NT2/D1 (cell line): Measurements from ENCODE around the gene RBKS.

Experiments used
- DNase-seq: peaks from one replicate; pipeline ENCODE4 v3.0.0-alpha.2; 2011; ENCODE audit warnings: low read depth, low spot score
- H3K27me3 ChIP-seq: 2 replicates; pipeline ENCODE4 v1.6.0; 2011; ENCODE audit warnings: mild to moderate bottlenecking; ENCODE audit not compliant: insufficient read length, insufficient read depth
- H3K36me3 ChIP-seq: 2 replicates; pipeline ENCODE4 v1.6.1; 2011; ENCODE audit warnings: mild to moderate bottlenecking, low read length, mixed read lengths; ENCODE audit not compliant: insufficient read depth, insufficient read length
- H3K4me1 ChIP-seq: 2 replicates; pipeline ENCODE4 v1.5.1; 2011; ENCODE audit not compliant: insufficient read depth, insufficient read length
- H3K4me3 ChIP-seq: 2 replicates; pipeline ENCODE4 v1.5.1; 2011; ENCODE audit warnings: low read depth; ENCODE audit not compliant: insufficient read length
- H3K9ac ChIP-seq: 2 replicates; pipeline ENCODE4 v1.6.0; 2011; ENCODE audit warnings: low read depth; ENCODE audit not compliant: insufficient read length
- H3K9me3 ChIP-seq: 2 replicates; pipeline ENCODE4 v1.5.1; 2011; ENCODE audit warnings: mild to moderate bottlenecking, low read length; ENCODE audit not compliant: insufficient read depth
- SUZ12 ChIP-seq: IDR thresholded peaks from 2 replicates; pipeline ENCODE4 v1.6.1; 2011; ENCODE audit not compliant: insufficient read length, insufficient read depth; ENCODE audit errors: extremely low read depth
- YY1 ChIP-seq: IDR thresholded peaks from 2 replicates; pipeline ENCODE4 v1.6.1; 2011; ENCODE audit not compliant: insufficient read length, insufficient read depth
- ZNF274 ChIP-seq: IDR thresholded peaks from 2 replicates; pipeline ENCODE4 v1.6.1; 2011; ENCODE audit warnings: mild to moderate bottlenecking, low read depth, low read length

Gene RBKS

GRCh38 chr2:27843992-27844391 lies 46.2 kb downstream of the RBKS start:
- H3K9me3 ChIP-seq: no peaks in the 10 kb centered on the region
- TF ChIP-seq ZNF274 (no peak), SUZ12 (no peak), YY1 (no peak)

DNA sequence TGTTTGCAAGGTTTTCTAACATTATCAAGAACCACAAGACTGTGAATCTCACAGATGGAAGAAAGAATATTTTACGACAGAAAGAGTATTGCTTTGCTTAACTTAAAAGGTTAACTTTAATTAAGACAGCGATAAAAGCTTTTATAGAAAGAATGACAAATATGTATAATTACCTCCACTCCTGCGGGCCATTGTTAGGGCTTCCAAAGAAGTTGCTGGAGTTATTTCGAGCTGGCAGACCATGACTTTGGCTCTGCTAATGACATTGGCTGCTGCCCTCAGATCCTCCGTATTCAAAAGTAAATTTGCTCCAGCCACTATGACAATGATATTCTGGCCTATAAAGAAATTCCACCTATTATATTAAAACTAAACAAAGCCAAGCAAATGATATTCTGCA lies 47.3 kb downstream of the RBKS start:
- Histone ChIP-seq H3K9me3 (no peaks in the 10 kb centered on the region), H3K36me3 (no peaks in the 10 kb centered on the region), H3K9ac (no peak overlapping the region), H3K4me3 (no peak overlapping the region), H3K4me1 (no peaks in the 10 kb centered on the region), H3K27me3 (no peaks in the 10 kb centered on the region)
- TF ChIP-seq SUZ12: no peak
- TF ChIP-seq YY1: no peak
- no peak for TF ChIP-seq ZNF274
- DNase-seq: no peak

More at GRCh38 chr2:27843992-27844391, 46.2 kb downstream of the RBKS start:
- Histone ChIP-seq H3K36me3 (no peaks in the 10 kb centered on the region), H3K4me3 (no peak overlapping the region), H3K9ac (no peak overlapping the region), H3K4me1 (no peaks in the 10 kb centered on the region), H3K27me3 (no peaks in the 10 kb centered on the region)
- no peak for DNase-seq

DNA sequence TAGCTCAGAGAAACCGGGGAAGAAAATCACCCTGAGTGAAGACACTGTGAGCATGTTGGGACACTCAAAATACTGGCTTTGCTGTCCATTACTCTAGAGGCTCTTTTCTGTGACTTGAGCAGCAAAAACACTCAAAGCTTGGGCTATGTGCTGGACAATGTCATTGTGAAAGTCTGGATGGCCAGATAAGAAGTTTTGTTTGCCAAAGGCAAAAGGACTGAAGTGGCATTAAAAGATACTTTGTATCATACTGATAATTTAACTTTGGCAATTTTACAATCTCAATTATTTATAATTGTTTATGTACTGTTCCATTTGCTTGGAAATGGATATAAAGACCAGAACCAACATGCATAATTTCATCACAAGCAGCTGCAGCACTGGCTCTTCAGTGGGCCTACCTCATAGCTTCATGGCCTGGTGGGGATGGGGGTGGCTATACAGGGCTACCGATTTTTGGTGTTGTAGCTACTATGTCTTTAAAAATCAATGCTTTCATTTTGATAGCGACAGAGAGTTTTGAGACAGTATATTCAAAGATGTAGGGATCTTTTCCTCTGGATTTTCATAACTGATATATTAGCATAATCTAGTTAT lies 51.1 kb downstream of the RBKS start:
- no peak for TF ChIP-seq SUZ12
- no peak for TF ChIP-seq ZNF274
- TF ChIP-seq YY1: no peak
- Histone ChIP-seq H3K36me3 (no peaks in the 10 kb centered on the region), H3K9ac (no peak overlapping the region), H3K9me3 (no peaks in the 10 kb centered on the region), H3K27me3 (no peaks in the 10 kb centered on the region), H3K4me3 (no peak overlapping the region), H3K4me1 (no peaks in the 10 kb centered on the region)
- DNase-seq: no peak

DNA sequence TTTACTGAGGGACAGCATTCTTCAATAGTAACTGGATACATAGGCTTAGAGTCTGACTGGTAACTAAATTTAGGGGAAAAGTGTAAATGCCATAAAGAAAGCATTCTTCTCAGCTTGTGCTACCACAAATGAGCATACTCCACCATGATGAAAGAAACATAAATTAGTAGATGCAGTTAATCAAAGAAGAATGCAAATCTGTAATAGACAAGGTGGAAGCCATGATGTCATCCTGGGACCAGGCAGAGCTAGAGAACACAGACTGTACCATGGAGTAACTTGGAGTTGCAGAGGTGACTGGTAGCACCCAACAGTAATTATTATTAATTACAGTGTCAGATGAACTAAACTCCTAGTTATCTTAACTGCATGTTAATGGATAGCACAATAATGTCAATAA lies 51.7 kb downstream of the RBKS start:
- no peak for DNase-seq
- Histone ChIP-seq H3K27me3 (no peaks in the 10 kb centered on the region), H3K9ac (no peak overlapping the region), H3K9me3 (no peaks in the 10 kb centered on the region), H3K36me3 (no peaks in the 10 kb centered on the region), H3K4me3 (no peak overlapping the region), H3K4me1 (no peaks in the 10 kb centered on the region)
- no peak for TF ChIP-seq ZNF274
- TF ChIP-seq SUZ12: no peak
- no peak for TF ChIP-seq YY1

DNA sequence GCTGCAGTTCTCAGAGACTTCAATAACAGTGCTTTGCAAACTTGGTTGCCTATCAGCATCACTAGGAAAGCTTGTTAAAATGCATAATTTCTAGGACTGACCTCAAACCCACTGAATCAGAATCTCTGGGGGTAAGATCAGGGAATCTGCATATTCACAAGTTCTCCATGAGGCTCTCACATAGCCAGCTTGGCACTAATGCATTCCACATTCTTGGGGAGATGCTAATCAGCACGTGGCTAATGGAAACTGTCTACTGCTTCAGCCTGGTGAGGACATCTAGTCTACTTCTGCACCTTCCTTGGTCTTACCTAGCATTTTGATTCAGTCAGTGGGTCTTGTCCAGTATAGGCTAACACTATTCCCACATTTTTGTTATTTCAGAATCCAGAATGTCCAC lies 56.3 kb downstream of the RBKS start:
- Histone ChIP-seq H3K27me3 (no peaks in the 10 kb centered on the region), H3K9me3 (no peaks in the 10 kb centered on the region), H3K9ac (no peak overlapping the region), H3K36me3 (no peaks in the 10 kb centered on the region), H3K4me1 (no peaks in the 10 kb centered on the region), H3K4me3 (no peak overlapping the region)
- peak; percentile 11 for DNase-seq
- TF ChIP-seq YY1 (no peak), ZNF274 (no peak), SUZ12 (no peak)

GRCh38 chr2:27832396-27832795 lies 57.8 kb downstream of the RBKS start:
- no peaks in the 10 kb centered on the region for H3K27me3 ChIP-seq
- no peaks in the 10 kb centered on the region for H3K9me3 ChIP-seq
- no peak overlapping the region for H3K4me3 ChIP-seq
- no peak for DNase-seq
- H3K4me1 ChIP-seq: no peaks in the 10 kb centered on the region
- H3K36me3 ChIP-seq: no peaks in the 10 kb centered on the region
- no peak for TF ChIP-seq SUZ12
- TF ChIP-seq YY1: no peak
- TF ChIP-seq ZNF274: no peak
- H3K9ac ChIP-seq: no peak overlapping the region

DNA sequence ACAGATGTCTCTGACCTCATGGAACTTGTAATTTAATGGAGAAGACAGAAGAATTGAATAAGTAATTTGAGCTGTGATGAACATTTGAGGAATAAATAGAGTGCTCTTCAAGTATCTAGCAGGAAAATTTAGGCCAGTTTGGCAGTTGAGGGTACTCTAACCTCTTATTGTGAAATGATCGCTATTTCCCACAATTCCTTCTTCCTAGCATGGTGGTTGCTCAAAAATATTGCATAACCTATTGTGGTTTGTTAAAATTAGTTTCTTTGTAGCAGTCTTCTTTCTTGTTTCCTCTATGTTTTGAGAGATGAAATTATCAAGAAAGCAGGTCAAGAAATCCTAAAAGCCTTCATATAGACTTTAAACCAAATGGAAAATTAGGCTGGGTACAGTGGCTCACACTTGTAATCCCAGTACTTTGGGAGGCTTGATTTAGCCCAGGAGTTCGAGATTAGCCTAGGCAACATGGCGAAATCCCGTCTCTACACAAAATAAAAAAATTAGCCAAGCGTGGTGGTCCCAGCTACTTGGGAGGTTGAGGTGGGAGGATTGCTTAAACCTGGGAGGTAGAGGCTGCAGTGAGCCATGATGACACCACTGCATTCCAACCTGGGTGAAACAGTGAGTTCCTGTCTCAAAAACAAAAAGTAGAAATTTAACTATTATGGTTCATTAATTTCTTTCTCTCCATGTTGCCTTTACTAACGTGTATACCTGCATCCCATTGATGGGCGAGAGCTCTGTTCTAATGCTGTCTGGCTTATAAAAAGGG lies 58.7 kb downstream of the RBKS start:
- Histone ChIP-seq H3K9ac (no peak overlapping the region), H3K4me1 (no peaks in the 10 kb centered on the region), H3K27me3 (no peaks in the 10 kb centered on the region), H3K9me3 (no peaks in the 10 kb centered on the region), H3K36me3 (no peaks in the 10 kb centered on the region), H3K4me3 (no peak overlapping the region)
- DNase-seq: no peak
- TF ChIP-seq SUZ12 (no peak), YY1 (no peak), ZNF274 (no peak)
